Endothelial cell (in vitro differentiated cells): ENCODE measurements around the gene SLC30A9. TPM values are rescaled to one million over a fixed set of nuclear protein-coding genes. Genes with fewer than 3 reads are reported as not detected.

Source experiments
- DNase-seq: peaks from one replicate; pipeline ENCODE4 v3.0.0; 2021; ENCODE audit warnings: low spot score
- H3K27ac Mint-ChIP-seq: one replicate; pipeline ENCODE4 v1.8.0; 2021; ENCODE audit warnings: mixed read lengths, inconsistent platforms; ENCODE audit not compliant: unreplicated experiment
- H3K27me3 Mint-ChIP-seq: one replicate; pipeline ENCODE4 v1.8.0; 2021; ENCODE audit warnings: mild to moderate bottlenecking, moderate library complexity, mixed read lengths, inconsistent platforms; ENCODE audit not compliant: unreplicated experiment
- H3K36me3 Mint-ChIP-seq: one replicate; pipeline ENCODE4 v1.8.0; 2021; ENCODE audit warnings: mild to moderate bottlenecking, low read depth, mixed read lengths, inconsistent platforms; ENCODE audit not compliant: unreplicated experiment
- H3K4me1 Mint-ChIP-seq: one replicate; pipeline ENCODE4 v1.8.0; 2021; ENCODE audit warnings: mild to moderate bottlenecking, mixed read lengths, inconsistent platforms; ENCODE audit not compliant: unreplicated experiment
- H3K4me3 Mint-ChIP-seq: one replicate; pipeline ENCODE4 v1.8.0; 2021; ENCODE audit warnings: mild to moderate bottlenecking, mixed read lengths, inconsistent platforms; ENCODE audit not compliant: unreplicated experiment
- H3K9me3 Mint-ChIP-seq: one replicate; pipeline ENCODE4 v1.8.0; 2021; ENCODE audit warnings: mixed read lengths, inconsistent platforms; ENCODE audit not compliant: unreplicated experiment
- CTCF ChIP-seq: fragments of 200-600 bp; sonication (generic); IDR thresholded peaks from one replicate; pipeline ENCODE4 v1.5.0; 2021; ENCODE audit warnings: antibody characterized with exemption; ENCODE audit not compliant: unreplicated experiment
- long read RNA-seq: library from polyadenylated mRNA; unstranded; transcript quantifications from one replicate; pipeline ENCODE4 v2.0.0, GENCODE V29; 2020; ENCODE audit not compliant: unreplicated experiment
- total RNA-seq: library from RNA; stranded (reverse); fragmentation: NEBNext Ultra II Directional; extraction: Animal tissue kit (Norgen Biotek cat#: 25700); gene quantifications from one replicate; pipeline ENCODE4 v1.2.1, GENCODE V29; 2021; ENCODE audit not compliant: unreplicated experiment

SLC30A9 gene
- 53.6 TPM for total RNA-seq
- long read RNA-seq, full-length matches to known transcripts, result 5 of 11 reads
- long read RNA-seq, partial matches to known transcripts, result 3 of 11 reads
- long read RNA-seq, other reads (novel, unspliced or antisense), result 3 of 11 reads

GRCh38 chr4:41990365-41991111 is at the start of gene SLC30A9:
SLC30A9 (plus strand) TSS chr4:41990530; CDS start chr4:41990652, 122 bp downstream.
- peak; percentile 16 for TF ChIP-seq CTCF
- Mint-ChIP-seq H3K4me3 (peak within 1 kb of the TSS; percentile 99), H3K4me1 (peaks cover 17% of the 10 kb centered on the region), H3K9me3 (no peaks in the 10 kb centered on the region), H3K36me3 (no peaks in the 10 kb centered on the region), H3K27me3 (no peaks in the 10 kb centered on the region), H3K27ac (peak within 1 kb of the TSS; percentile 92)
- DNase-seq, result peak; percentile 81

- H3K36me3 Mint-ChIP-seq, result peaks cover 7% of the 10 kb centered on the region
- no peak overlapping the region for H3K27ac Mint-ChIP-seq
- H3K4me1 Mint-ChIP-seq, result peaks cover 12% of the 10 kb centered on the region
- H3K9me3 Mint-ChIP-seq, result no peaks in the 10 kb centered on the region
- no peak overlapping the region for H3K4me3 Mint-ChIP-seq
- no peak for DNase-seq
- TF ChIP-seq CTCF, result no peak
- H3K27me3 Mint-ChIP-seq, result no peaks in the 10 kb centered on the region
These were observed 49.5 kb upstream of the SLC30A9 start for GRCh38 chr4:41940834-41941233.

GRCh38 chr4:41943506-41943905 is 46.8 kb upstream of the SLC30A9 start:
- no peaks in the 10 kb centered on the region for H3K4me1 Mint-ChIP-seq
- no peaks in the 10 kb centered on the region for H3K27me3 Mint-ChIP-seq
- H3K9me3 Mint-ChIP-seq, result no peaks in the 10 kb centered on the region
- H3K4me3 Mint-ChIP-seq, result no peak overlapping the region
- H3K36me3 Mint-ChIP-seq, result peaks cover 4% of the 10 kb centered on the region
- no peak overlapping the region for H3K27ac Mint-ChIP-seq
- TF ChIP-seq CTCF, result no peak
- DNase-seq, result no peak

GRCh38 chr4:41944089-41944488 is 46.2 kb upstream of the SLC30A9 start:
- Mint-ChIP-seq H3K27me3 (no peaks in the 10 kb centered on the region), H3K4me1 (no peaks in the 10 kb centered on the region), H3K4me3 (no peak overlapping the region), H3K27ac (no peak overlapping the region), H3K9me3 (no peaks in the 10 kb centered on the region), H3K36me3 (peaks cover 4% of the 10 kb centered on the region)
- no peak for DNase-seq
- no peak for TF ChIP-seq CTCF

- Mint-ChIP-seq H3K4me1 (no peaks in the 10 kb centered on the region), H3K27ac (no peak overlapping the region), H3K27me3 (no peaks in the 10 kb centered on the region), H3K9me3 (no peaks in the 10 kb centered on the region), H3K4me3 (no peak overlapping the region), H3K36me3 (peaks cover 10% of the 10 kb centered on the region)
- TF ChIP-seq CTCF, result no peak
- no peak for DNase-seq
These were observed 40.8 kb upstream of the SLC30A9 start for GRCh38 chr4:41949531-41949930.
